GM18499 (cell line): ENCODE results near the gene MPPED1.

Source experiments
- ATAC-seq: cut with Tn5 transposase; IDR thresholded peaks from one replicate; pipeline ENCODE4 v1.9.1; 2021; ENCODE audit warnings: moderate number of reproducible peaks; ENCODE audit not compliant: insufficient read depth, unreplicated experiment

The MPPED1 gene

DNA sequence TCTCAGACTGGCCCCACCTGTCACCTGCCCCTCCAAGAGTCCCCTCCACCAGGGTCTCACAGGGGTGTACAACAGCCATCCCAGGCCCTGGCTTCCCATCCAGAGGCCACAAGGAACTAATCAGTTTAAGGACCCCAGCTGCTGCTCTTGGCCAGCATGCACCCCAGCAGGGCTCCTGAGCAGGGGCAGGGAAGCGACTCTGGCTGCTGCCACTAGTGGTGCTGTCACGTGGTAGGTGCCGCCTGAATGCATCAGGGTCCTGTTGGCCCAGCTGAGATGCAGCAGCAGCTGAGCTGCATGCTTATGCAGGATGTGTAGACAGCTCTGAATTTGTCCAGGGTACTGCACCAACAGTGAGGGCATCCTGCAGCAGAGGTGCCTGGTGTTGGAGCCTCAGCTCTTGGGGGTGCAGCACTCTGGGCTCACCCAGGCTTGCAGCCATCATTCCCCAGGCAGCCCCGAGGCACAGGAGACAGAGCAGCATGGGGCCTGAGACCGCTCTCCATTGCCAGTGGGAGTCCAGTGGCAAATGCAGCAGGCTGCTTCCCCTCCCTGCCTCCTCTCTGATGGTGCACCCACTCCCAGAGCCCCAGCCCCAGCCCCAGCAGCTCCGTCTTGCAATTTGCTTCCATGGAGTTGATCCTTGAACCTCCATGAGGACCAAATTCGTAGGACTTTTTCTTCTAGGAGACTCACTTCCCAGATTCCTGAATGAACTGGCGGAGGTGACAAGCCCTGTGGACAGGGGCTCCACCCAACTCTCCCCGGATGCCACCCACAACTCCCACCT is 98.7 kb downstream of the MPPED1 start:
- ATAC-seq = no peak

DNA sequence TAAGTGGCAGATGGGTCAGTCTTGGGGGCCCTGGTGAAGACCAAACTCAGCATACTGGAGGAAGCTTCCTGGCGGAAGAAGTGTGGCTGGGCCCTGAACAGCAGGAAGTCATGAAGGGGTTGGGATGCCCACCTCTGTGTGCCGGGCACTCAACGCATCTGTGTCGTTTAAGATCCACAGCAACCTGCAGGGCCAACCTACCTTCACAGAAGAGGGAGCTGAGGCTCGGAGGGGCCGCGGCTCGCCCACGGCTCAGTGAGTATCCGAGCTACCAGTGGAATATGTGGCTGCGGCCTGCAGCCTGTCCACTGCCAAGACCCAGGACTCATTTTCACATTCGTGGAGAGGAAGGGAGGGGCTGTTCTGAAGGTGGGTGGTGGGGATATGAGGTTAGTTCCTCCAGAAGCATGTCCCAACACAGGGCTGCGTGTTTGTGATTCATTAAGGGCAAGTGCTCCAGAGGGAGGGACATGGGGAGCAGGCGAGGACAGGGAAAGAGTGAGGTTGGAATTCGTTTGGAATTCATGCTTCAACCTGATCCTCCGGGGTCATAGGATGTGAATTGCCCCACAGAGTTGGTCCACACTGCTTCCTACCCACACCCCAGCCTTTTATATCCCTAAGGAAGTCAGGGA is 99.6 kb downstream of the MPPED1 start:
- no peak for ATAC-seq

DNA sequence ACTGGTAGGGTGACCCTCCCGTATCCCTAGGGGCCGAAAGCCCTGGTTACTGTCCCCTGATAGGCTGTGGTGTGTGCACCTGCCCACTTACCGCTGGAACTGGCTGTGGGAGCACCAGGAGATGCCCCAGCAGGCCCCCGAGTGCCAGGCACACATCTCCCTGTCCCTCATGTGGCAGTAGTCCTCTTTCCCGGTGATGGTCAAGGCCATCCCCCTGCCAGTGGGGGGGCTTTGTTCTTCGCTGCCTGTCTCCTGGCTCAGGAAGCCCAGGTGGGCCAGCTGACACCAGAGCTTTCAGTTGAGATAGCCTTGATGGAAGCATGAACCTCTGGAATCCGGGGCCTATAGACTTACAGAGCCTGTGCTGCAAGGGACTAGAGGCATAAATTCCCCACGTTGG is 100.5 kb downstream of the MPPED1 start:
- ATAC-seq = no peak

DNA sequence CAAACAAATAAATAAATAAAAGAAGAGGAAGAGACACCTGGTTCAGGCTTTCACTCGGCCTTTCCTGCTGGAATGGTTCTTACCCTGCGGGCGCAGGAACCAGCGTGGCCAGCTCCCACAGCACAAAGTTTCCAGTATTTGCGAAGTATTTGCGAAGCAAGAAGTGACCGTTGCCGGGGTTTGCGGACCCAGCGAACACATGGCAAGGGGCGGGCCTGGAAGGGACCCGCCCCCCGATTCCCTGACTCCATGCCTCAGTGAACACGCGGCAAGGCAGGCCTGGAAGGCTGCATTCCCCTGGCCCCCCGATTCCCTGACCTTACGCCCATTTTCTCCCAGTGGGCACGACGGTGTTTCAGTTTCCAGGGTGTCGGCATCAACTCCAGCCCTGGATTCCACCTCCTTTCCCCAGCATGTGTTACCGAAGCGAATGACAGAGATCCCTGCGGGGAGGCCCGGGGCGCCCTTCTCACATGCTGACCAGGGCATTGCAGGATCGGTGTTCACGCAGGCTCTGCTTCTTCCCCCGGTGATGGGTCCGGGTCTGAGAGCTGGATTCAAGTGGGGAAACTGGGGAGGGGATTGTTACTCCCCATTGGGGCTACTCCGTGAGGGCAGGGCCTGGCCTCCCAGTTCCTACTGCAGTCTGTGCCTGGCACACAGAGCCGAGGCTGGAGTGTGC is 102.8 kb downstream of the MPPED1 start:
- ATAC-seq = no peak

DNA sequence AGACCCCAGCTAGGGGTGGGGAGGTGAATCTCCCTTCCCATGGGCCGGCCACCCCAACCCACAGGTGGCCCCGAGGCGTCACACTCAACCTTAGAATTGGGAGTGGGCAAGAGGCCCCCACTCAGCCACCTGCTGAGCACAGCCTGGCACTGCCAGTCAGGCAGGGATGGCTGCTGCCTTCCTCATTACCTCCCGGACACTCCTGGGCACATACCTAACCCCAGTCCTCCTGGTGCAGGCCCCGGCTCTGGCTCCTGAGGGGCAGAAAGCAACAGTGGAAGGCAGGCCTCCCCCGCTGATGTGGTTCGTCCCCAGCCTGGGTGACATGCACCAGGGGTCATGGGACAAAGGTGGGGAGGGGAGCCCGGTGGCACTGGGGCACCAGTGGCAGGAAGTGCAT is 103.6 kb downstream of the MPPED1 start:
- no peak for ATAC-seq

DNA sequence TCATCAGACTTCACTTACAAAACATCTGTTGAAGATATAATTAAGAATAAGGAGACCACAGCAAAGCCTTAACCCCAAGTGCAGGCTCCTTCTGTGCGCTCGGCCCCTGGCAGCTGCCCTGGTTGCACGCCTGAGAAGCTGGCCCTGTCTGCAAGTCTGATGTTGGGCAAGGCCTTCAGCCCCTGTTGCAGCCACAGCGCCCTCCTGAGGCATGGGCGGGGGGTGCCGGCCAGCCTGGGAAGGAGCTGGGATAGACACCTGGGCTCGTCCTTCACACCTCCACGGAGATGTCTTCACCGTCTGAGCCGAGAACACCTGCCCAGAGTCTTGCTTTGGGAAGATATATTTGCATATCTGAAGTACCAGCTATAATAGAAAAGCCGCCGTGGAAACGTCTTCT is 104.1 kb downstream of the MPPED1 start:
- no peak for ATAC-seq

DNA sequence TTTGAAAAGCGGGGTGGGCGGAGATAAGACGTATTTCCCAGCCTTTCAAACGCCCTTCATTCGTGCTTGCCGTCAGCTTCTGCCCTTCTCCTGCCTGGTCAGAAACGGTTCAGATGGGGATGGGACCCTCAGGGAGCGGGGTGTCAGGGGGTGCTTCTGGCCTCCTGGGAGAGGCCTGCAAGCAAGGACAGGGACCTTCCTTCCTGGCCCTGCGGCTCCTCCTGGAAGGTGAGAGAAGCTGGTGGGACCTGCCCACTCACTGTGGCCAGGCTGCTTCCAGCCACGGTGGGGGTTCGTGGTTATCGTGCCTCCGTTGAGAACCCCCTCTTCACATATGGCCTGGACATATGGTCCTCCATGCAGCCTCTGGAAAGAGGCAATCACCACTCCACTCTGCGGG is 104.6 kb downstream of the MPPED1 start:
- ATAC-seq = no peak

DNA sequence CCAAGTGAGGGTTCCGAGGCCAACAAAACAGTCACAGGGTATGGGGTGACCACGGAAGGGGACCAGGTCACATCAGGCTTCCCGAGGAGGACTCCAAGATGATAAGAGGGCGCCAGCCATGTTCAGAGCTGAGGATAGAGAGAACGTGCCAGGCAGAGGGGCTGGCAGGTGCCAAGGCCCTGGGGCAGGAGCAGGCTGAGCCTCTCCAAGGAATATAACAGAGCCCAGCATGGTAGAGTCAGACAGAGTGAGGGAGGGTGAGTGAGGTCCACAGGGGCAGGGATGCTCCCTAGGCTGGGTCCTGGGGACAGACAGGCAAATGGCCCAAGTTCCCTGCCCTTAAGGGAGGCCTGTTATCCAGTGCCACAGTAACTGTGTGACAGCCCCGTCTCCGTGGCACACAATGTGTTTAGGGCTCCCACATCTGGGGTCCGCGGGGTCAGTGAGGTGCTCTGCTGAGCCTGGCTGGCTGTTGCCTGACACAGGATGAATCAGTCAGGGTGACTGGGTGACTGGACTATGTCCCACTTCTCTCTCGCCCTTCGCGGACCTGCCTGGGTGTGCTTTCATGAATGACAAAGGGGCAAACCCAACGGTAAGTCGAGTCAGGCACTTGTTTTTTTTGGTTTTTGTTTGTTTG is 105.3 kb downstream of the MPPED1 start:
- ATAC-seq = no peak

DNA sequence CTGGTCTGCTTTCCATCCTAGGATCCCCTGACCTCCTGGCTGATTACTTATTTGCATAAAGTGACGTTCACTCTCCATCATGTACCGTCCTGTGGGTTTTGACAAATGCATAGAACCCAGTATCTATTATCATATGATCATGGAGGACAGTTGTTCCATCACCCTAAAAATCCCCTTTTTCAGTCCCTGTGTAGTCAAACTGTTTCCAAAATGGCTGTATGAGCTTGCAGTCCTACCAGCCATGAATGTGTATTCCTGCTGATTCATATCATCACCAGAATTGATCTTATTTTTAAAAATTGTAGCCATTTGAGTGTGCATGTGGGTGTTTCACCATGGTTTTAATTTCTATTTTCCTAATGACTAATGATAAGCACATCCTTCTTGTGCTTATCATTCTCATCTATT is 108.8 kb downstream of the MPPED1 start:
- ATAC-seq = no peak

DNA sequence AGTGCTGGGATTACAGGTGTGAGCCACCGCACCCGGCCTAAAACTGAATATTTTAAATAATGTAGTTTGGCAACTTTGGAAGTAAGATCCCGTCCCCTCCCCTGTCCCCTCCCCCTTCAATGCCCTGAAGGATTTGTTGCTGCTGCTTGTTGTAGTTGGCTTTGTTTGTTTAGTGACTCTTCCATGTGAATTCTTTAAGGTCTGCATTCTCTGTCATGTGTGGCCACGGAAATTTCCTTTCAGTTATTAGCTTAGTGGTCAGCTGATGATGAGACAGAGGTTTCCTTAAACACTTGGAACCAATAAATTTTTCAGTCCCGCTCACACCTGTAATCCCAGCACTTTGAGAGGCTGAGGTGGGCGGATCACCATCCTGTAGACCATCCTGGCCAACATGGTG is 109.9 kb downstream of the MPPED1 start:
- no peak for ATAC-seq

DNA sequence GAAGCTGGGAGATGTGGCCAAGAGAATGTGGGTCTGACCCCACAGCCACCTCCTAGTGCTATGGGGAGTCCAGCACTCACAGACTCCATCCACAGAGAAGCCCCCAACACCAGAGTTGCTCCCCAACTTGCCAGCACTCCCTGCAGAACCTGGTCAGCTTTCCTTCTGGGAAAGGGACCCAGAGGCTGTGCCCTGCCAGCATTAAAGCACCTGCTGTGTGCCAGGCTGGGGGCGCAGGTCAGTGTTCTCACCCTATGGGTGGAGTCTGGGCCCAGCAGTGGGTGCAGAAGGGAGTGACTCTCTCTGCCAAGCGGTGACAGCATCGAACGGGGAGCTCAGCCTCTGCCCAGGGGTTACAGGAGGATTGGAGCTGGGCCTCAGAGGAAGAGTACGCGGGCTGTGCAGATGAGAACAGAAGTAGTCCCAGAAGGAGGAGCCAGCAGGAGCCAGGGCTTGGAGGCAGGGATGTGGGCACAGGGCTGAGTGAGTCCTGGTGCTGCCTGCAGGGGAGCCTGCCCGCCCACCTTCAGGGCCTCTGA is 114.4 kb downstream of the MPPED1 start:
- no peak for ATAC-seq

DNA sequence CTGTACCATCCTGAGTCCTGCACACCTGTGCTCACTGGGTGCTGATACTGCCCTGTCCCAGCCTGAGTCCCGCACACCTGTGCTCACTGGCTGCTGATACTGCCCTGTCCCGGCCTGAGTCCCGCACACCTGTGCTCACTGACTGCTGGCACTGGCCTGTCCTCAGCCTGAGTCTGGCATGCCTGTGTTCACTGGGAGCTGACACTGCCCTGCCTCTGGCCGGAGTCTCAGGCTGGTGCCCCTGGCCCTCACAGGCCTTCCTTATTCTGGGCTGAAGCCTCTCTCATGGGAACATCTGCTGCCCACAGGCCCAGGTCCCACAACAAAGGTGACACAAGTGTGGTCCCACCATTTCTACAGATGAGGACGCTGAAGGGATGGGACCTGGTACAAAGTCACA is 115.1 kb downstream of the MPPED1 start:
- no peak for ATAC-seq

DNA sequence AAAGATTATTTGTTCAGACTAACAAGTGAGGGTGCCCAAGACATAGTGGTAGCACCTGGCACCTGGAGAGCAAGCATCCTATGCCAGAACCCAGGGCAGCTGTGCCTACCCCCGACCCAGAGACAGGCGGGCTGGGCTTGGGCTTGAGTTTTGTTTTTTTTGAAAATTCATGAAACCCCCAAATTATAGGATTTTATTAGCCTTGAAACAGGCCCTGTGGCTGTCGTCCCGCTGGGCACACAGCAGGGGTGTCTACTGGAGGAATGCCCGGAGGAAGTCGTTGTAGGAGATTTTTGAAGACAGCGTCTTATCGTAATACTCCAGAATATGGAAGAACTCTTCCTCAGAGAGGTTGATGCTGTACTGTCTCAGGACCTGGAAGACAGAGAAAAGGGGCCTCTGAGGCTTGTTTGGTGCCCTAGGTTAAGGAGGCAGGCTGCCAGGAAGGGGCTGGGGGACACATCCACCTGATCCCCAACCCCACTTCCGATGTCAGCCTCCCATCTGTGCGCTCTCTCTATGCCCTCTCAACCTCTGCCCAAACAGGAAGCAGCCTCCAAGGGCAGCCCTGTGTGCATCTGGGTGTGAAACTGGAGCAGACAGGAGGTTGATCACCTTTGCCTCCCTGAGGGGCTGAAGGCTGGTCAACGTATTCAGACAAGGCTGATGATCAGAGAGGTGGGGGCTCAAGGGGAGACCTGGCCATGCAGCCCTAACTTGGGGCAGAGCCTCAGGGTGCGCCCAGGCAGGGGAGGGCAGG is 117.0 kb downstream of the MPPED1 start:
- no peak for ATAC-seq

DNA sequence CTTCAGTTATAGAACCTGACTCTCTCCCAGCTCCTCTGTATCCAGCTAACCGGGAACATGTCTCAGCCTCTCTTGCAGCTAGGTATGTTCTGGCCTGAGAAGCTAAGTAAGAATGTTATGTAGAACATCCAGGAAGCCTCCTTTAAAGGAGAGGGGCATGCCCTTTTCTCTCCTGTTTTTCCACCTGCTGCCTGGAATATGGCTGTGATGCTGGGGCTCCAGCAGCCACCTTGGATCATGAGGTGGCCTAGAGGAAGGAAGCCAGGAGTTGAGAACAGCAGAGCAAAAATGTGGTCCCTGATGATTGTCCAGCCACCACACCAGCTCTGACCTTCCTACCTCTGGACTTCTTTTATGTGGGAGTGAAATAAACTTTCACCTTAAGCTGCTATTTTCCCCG is 117.6 kb downstream of the MPPED1 start:
- no peak for ATAC-seq

DNA sequence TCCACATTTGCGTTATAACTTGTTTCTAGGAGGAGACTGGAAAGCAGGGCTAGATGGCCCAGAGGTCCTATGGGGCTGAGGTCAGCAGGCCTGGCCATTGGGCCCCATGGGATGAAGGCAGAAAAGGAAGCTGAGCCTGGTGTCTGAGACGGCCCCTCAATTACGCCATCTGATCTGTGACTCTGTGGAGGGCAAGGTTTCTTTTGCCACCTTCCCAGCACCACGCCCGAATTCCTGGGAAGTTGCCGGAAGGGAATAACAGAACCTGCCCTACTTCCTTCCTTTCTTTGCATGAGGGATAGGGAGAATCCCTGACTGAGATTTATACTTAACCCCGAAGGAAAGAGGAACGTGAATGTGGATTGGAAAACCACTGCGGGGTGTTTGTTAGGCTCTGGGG is 118.1 kb downstream of the MPPED1 start:
- ATAC-seq = no peak

DNA sequence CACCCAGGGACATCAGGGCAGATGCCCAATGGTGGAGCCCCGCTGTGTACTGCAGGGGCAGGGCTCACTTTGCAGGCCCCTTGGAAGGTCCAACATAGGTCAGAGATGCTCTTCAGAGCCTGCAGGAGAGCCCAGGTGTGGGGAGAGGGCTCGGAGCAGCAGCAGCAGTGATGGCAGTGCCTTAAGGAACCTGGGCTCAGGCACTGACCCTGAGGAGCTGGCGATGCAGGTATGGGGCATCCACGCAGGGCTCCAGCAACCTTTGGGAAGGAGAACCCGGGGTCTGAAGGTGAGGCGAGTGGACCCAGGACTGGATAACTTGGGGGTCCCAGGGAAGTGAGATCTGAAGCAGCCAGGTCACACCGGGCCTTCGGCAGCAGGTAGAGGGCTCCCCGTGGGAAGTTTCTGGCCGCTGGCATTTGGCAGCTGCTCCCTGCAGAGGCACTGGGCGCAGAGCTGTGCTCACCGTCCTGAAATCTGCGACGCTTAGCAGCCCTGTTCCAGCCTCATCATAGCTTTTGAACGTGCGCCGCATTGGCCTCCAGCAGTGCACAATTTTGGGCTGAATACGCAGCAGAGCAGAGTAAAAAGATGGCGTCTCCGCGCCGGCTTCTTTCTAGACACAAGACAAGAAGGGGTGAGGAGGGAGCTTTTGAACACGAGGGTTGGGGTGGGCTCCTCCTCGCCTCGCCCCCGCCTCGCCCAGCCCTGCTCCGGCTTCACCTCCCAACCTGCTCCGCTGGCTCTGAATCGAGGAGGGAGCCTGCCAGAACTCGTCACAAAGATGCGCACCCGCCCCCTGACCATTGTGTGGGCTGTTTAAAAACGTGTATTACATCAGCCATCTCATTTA is 118.8 kb downstream of the MPPED1 start:
- no peak for ATAC-seq

DNA sequence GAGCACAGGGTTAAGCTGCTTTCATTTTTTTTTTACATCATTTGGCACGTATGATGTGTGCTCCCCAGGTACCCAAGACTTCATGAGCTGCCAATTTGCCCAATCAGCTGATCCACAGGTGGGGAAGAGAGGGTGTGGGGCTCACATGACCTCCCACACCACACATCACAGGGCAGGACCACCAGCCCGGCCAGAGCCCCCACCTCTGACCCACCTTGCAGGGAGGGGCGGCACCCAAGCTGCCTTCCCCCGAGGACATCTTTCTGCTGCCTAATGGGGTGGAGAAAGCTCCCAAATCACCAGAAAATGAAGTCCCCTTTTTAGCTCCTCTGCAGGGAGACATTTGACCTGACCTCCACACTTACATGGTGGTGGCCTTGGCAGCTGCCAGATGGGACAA is 119.8 kb downstream of the MPPED1 start:
- no peak for ATAC-seq

DNA sequence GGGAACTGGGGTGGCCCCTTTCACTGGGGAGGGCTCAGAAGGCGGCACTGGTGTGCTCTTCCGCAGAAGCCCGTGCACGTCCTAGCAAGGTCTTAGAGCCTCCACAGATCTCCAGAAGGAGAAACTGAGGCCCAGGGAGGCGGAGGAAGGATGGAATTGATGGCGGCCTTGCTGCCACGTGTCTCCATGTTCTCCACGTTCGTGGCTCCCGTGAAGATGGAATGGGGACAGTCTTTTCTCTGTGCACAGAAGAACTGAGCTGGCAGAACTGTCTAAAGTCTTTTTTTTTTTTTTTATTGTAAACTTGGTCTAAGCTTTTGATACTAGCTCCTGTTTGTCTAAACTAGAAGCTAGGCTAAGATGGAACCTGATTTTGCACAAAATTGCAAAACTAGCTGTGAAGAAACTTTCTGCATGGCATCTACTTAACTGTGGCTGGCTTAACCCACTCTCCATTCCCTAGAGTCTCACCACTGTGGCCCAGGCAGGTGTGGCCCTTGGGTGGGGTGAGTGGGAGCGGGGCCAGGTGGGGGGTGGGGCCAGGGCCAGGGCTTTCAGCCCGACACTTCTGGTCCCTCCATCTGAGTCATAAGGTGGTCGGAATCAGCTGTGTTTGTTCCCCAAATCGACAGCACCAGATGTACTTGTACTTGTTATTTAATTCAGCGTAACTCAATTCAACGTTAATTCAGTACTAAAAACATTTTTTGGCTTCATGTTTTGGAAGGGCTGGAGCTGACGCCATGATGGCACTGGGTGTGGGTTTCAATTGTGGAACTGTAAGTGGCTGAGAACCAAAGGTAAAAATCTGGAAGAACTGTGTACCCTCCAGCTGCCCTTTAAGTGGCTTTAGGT is 120.7 kb downstream of the MPPED1 start:
- ATAC-seq = no peak
